Adrenal gland (tissue), 12 donors: Measurements from ENCODE around the gene BSG. TPM values are rescaled to one million over a fixed set of nuclear protein-coding genes. Genes with fewer than 3 reads are reported as not detected.

Source experiments
- DNase-seq, 7 donors: peaks; one replicate each; pipeline ENCODE4 v3.0.0-alpha.2; 2019 to 2020
- H3K27ac ChIP-seq, 5 donors: fragments of 200-600 bp; sonication (generic) in 4 of 5; 1 replicate in 3 of 5; 2 replicates in 2 of 5; pipeline versions ENCODE4 v1.5.1 to v1.8.0; 2016 to 2020; ENCODE audit warnings: mild to moderate bottlenecking in 1 of 5
- H3K27me3 ChIP-seq: fragments of 200-600 bp; 2 replicates; pipeline ENCODE4 v1.8.0; 2021
- H3K36me3 ChIP-seq, 2 donors: fragments of 200-600 bp; replicated peaks in 1 of 2; 1 replicate in 1 of 2; 2 replicates in 1 of 2; pipeline versions ENCODE4 v1.5.1 to v1.8.0; 2018 to 2022
- H3K4me1 ChIP-seq, 2 donors: fragments of 200-600 bp; replicated peaks in 1 of 2; 1 replicate in 1 of 2; 2 replicates in 1 of 2; pipeline versions ENCODE4 v1.5.1 to v1.8.0; 2018 to 2021
- H3K4me3 ChIP-seq, 4 donors: fragments of 200-600 bp; sonication (generic) in 3 of 4; one replicate each; pipeline ENCODE4 v1.5.1; 2016 to 2018
- H3K9me3 ChIP-seq, 3 donors: fragments of 200-600 bp; sonication (generic) in 1 of 3; replicated peaks in 1 of 3; 1 replicate in 2 of 3; 2 replicates in 1 of 3; pipeline versions ENCODE4 v1.5.1 to v1.8.0; 2016 to 2021
- POLR2A ChIP-seq, 2 donors: fragments of 450-650 bp; IDR thresholded peaks; one replicate each; pipeline ENCODE4 v1.6.1; 2017; ENCODE audit warnings: antibody characterized with exemption in 2 of 2, mild to moderate bottlenecking in 2 of 2, moderate library complexity in 1 of 2
- WGBS, 4 donors: extraction: QIAGEN DNeasy Blood & Tissue Kit in 2 of 4; methylation state at CpG; one replicate each; pipeline versions ENCODE4 v1.1.5 to v1.1.7; 2013 to 2017; 5-methylcytosine and 5-hydroxymethylcytosine counted together
- intact Hi-C, 2 donors: fragments of 100-400 bp; cut with DNase I; formaldehyde crosslinking; loops; one replicate each; pipeline versions ENCODE4 v1.14.1 to v1.15.0; 2022 to 2023
- polyA plus RNA-seq, 3 donors: library from polyadenylated mRNA; stranded (reverse); fragments of 200-250 nt in 2 of 3; fragments of 350-450 nt in 1 of 3; fragmentation: Illumina TruSeq in 1 of 3; extraction: RNeasy Lipid Tissue Mini Kit (QIAGEN cat#74804) in 1 of 3; gene quantifications; one replicate each; pipeline ENCODE4 v1.2.3, GENCODE V29; 2013 to 2014
- total RNA-seq, 9 donors: library from RNA; depleted of rRNA in 4 of 9; stranded (reverse); fragments of >200 nt in 4 of 9; fragments of 120-200 nt in 1 of 9; fragmentation: NEBNext Ultra II Directional in 1 of 9; extraction: Animal tissue kit (Norgen Biotek cat#: 25700) in 1 of 9; gene quantifications; one replicate each; pipeline versions ENCODE4 v1.1.0 to v1.2.4, GENCODE V29; 2013 to 2023
- TF ChIP-seq, protein P1 (sequence below), 6 experiments: fragments of 450-650 bp in 4 of 6; fragments of 200-600 bp in 2 of 6; sonication (generic) in 1 of 6; IDR thresholded peaks; 1 replicate in 5 of 6; 2 replicates in 1 of 6; pipeline versions ENCODE4 v1.5.1 to v1.8.0; 2016 to 2021; ENCODE audit warnings: antibody characterized with exemption in 6 of 6, mild to moderate bottlenecking in 2 of 6, moderate library complexity in 1 of 6
- donor health status: healthy with polysubstance abuse.
- donor health status: Bipolar disorder and iron deficiency.
- donor health status: DM: yes; HTN: yes; CAD: no.
- donor health status: DM: no; HTN: no; CAD: no.
- donor health status: DM: no; HTN: no; CAD: no.
- donor health status: DM: yes; HTN: yes; CAD: no.

BSG gene
- total and polyA plus RNA-seq, 12 donors: 328 to 2,214 (median 832) TPM

DNA sequence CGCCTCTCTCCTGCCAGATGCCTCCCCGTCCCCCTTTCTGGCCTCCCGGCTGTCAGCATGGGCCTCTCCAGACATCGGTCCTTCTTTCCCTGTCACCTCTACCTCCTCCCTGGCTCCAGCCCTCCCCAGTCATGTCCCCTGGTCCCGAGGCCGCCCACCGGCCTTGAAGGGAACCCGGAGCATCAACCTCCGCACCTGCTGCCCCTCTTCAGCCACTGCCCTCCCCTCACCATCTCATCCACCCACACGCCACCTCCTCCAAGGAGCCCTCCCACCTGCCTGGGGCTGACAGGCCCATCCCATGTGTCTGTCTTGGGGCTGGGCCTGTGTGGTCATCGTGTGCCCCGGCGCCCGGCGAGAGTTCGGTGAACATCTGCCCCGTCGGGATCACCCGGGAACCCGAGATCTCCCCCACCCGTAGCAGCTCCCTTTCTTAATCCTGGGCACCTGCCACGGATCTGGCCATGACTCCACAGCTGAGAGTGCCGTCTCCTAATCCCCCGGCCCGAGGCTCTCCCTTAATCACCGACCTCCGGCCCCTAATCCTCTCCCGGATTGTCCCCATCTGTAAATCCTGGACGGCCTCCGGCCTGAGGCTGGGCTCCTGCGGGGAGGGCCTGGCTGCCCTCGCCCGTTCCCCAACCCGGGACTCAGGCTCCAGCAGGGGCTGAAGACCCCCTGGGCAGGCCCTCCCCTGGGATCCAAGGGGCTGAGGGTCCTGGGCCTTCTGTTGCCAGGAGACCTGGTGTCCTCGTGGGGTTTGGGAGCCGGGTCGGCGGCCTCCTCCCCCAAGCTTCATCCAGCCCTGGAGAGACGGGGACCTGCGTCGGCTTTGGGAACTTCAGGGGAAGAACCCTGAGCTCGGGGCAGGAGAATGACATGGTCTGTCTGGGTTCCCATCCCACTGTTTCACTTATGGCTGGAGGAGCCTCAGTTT, 23.2 kb downstream of the BSG start:
- Histone ChIP-seq H3K4me3 (no peak overlapping the region), H3K27ac (no peak overlapping the region), H3K4me1 (peaks cover 0 to 6% of the 10 kb centered on the region in 2 donors), H3K27me3 (peaks cover 8% of the 10 kb centered on the region), H3K9me3 (no peaks in the 10 kb centered on the region), H3K36me3 (no peaks in the 10 kb centered on the region)
- no peak for DNase-seq
- no peak for TF ChIP-seq POLR2A (IDR thresholded peaks at IDR 0.05)
- intact Hi-C loops: loop anchor here in 1 of 2 donors (10.0 kb wide), 1 partner anchor 139 kb away; no protein-coding TSS in a partner anchor
- 83 to 86% (median 85%) methylated on average over 27 to 42 of the region's 42 CpGs for WGBS, 4 donors

GRCh38 chr19:596263-596655, 23.9 kb downstream of the BSG start:
- DNase-seq: no peak
- intact Hi-C loops: loop anchor here in 1 of 2 donors (10.0 kb wide), 1 partner anchor 139 kb away; no protein-coding TSS in a partner anchor
- Histone ChIP-seq H3K27ac (no peak overlapping the region), H3K4me3 (no peak overlapping the region), H3K4me1 (no peaks in the 10 kb centered on the region), H3K9me3 (no peaks in the 10 kb centered on the region), H3K36me3 (no peaks in the 10 kb centered on the region), H3K27me3 (peaks cover 1% of the 10 kb centered on the region)
- WGBS, 4 donors: 85 to 95% (median 89%) methylated on average over 14 to 16 of the region's 16 CpGs
- no peak for TF ChIP-seq POLR2A (IDR thresholded peaks at IDR 0.05)
- TF ChIP-seq, protein P1, sequence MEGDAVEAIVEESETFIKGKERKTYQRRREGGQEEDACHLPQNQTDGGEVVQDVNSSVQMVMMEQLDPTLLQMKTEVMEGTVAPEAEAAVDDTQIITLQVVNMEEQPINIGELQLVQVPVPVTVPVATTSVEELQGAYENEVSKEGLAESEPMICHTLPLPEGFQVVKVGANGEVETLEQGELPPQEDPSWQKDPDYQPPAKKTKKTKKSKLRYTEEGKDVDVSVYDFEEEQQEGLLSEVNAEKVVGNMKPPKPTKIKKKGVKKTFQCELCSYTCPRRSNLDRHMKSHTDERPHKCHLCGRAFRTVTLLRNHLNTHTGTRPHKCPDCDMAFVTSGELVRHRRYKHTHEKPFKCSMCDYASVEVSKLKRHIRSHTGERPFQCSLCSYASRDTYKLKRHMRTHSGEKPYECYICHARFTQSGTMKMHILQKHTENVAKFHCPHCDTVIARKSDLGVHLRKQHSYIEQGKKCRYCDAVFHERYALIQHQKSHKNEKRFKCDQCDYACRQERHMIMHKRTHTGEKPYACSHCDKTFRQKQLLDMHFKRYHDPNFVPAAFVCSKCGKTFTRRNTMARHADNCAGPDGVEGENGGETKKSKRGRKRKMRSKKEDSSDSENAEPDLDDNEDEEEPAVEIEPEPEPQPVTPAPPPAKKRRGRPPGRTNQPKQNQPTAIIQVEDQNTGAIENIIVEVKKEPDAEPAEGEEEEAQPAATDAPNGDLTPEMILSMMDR (IDR thresholded peaks at IDR 0.05): no peak

GRCh38 chr19:597406-598315, 25.3 kb downstream of the BSG start:
- no peaks in the 10 kb centered on the region for H3K9me3 ChIP-seq
- intact Hi-C loops: loop anchor here in 1 of 2 donors (10.0 kb wide), 1 partner anchor 137 kb away; no protein-coding TSS in a partner anchor
- no peak overlapping the region for H3K4me3 ChIP-seq
- no peaks in the 10 kb centered on the region for H3K27me3 ChIP-seq
- 71 to 83% (median 78%) methylated on average over 13 to 18 of the region's 18 CpGs for WGBS, 4 donors
- no peak overlapping the region for H3K27ac ChIP-seq
- no peak for DNase-seq
- TF ChIP-seq, protein P1 (IDR thresholded peaks at IDR 0.05): no peak
- TF ChIP-seq POLR2A (IDR thresholded peaks at IDR 0.05): no peak
- no peaks in the 10 kb centered on the region for H3K4me1 ChIP-seq
- H3K36me3 ChIP-seq: no peaks in the 10 kb centered on the region

DNA sequence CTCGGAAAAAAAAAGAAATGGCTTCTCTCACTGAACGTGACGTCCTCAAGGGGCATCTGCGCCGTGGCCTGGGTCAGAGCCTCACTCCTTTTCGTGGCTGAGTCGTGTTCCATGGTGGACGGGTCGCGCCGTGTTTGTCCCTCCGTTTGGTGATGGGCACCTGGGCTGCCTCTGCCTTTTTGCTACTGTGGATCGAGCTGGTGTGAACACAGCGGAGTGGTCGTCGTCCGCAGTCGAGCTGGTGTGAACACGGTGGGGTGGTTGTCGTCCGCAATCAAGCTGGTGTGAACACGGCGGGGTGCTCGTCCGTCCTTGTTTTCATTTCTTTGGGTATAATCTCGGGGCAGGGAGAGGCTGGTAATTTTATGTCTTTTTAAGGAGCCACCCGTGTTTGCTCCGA, 28.9 kb downstream of the BSG start:
- Histone ChIP-seq H3K4me1 (no peaks in the 10 kb centered on the region), H3K36me3 (no peaks in the 10 kb centered on the region), H3K4me3 (no peak overlapping the region), H3K27me3 (no peaks in the 10 kb centered on the region), H3K27ac (no peak overlapping the region), H3K9me3 (no peaks in the 10 kb centered on the region)
- TF ChIP-seq, protein P1 (IDR thresholded peaks at IDR 0.05): no peak
- no peak for TF ChIP-seq POLR2A (IDR thresholded peaks at IDR 0.05)
- intact Hi-C loops: no loop called here
- DNase-seq: no peak
- WGBS, 4 donors: 88 to 96% (median 92%) methylated on average over 26 to 28 of the region's 28 CpGs
